ENCODE results near the gene FOXP1.

The FOXP1 gene

GRCh38 chr3:71083726-71084131, 499.8 kb downstream of the FOXP1 start:
- no peak for DNase-seq

- DNase-seq, result no peak
Observed at GRCh38 chr3:71082833-71083232, 500.7 kb downstream of the FOXP1 start.

- no peak for DNase-seq
Observed at GRCh38 chr3:71080517-71081083, 502.9 kb downstream of the FOXP1 start.

- DNase-seq, result no peak
Observed at GRCh38 chr3:71078723-71079525, 504.6 kb downstream of the FOXP1 start.

- no peak for DNase-seq
Observed at GRCh38 chr3:71078199-71078598, 505.3 kb downstream of the FOXP1 start.

- no peak for DNase-seq
Observed at GRCh38 chr3:71077070-71077469, 506.5 kb downstream of the FOXP1 start.

- no peak for DNase-seq
Observed at GRCh38 chr3:71076361-71077002, 507.0 kb downstream of the FOXP1 start.

GRCh38 chr3:71075494-71075893, 508.0 kb downstream of the FOXP1 start:
- DNase-seq, result no peak

- no peak for DNase-seq
Observed at GRCh38 chr3:71074423-71074822, 509.1 kb downstream of the FOXP1 start.

- DNase-seq, result no peak
Observed at GRCh38 chr3:71072986-71073385, 510.5 kb downstream of the FOXP1 start.

- DNase-seq, result no peak
Observed at GRCh38 chr3:71072287-71072686, 511.2 kb downstream of the FOXP1 start.

GRCh38 chr3:71070497-71071463, 512.7 kb downstream of the FOXP1 start:
- DNase-seq, result no peak

- DNase-seq, result peak; percentile 81
Observed at GRCh38 chr3:71069797-71070196, 513.7 kb downstream of the FOXP1 start.

- DNase-seq, result no peak
Observed at GRCh38 chr3:71067977-71068654, 515.4 kb downstream of the FOXP1 start.

- peak; percentile 21 for DNase-seq
Observed at GRCh38 chr3:71066849-71067261, 516.7 kb downstream of the FOXP1 start.

GRCh38 chr3:71066356-71066755, 517.2 kb downstream of the FOXP1 start:
- DNase-seq, result peak; percentile 27

GRCh38 chr3:71065764-71066013, 517.8 kb downstream of the FOXP1 start:
- DNase-seq, result no peak

- peak; percentile 38 for DNase-seq
Observed at GRCh38 chr3:71064956-71065763, 518.4 kb downstream of the FOXP1 start.

- DNase-seq, result peak; percentile 27
Observed at GRCh38 chr3:71064291-71064955, 519.1 kb downstream of the FOXP1 start.

- DNase-seq, result peak; percentile 20
Observed at GRCh38 chr3:71063773-71064290, 519.7 kb downstream of the FOXP1 start.
